Left colon (tissue), 2 donors: Measurements from ENCODE around the gene GALNT13. TPM values are rescaled to one million over a fixed set of nuclear protein-coding genes. Genes with fewer than 3 reads are reported as not detected.

ENCODE experiments used
- ATAC-seq: fragments of 200-7000 bp; cut with Tn5 transposase; one replicate; pipeline ENCODE4 v1.9.1; 2020; ENCODE audit warnings: mild to moderate bottlenecking, moderate library complexity
- DNase-seq, 2 donors: peaks; one replicate each; pipeline ENCODE4 v3.0.0-alpha.2; 2020
- intact Hi-C, 2 donors: fragments of 100-400 bp; cut with DNase I in 1 of 2; cut with micrococcal nuclease in 1 of 2; formaldehyde crosslinking; loops; one replicate each; pipeline versions ENCODE4 v1.11.2 to v1.14.0; 2022; cut with DNase I, micrococcal nuclease
- total RNA-seq, 2 donors: library from RNA; stranded (reverse); fragmentation: NEBNext Ultra II Directional; extraction: Animal tissue kit (Norgen Biotek cat#: 25700); gene quantifications; one replicate each; pipeline ENCODE4 v1.2.1, GENCODE V29; 2021
- donor health status: DM: no; HTN: no; CAD: no.
- donor health status: DM: yes; HTN: yes; CAD: no.

Gene GALNT13
- total RNA-seq, 2 donors from 2014 or later = 0.31 to 0.50 TPM

DNA sequence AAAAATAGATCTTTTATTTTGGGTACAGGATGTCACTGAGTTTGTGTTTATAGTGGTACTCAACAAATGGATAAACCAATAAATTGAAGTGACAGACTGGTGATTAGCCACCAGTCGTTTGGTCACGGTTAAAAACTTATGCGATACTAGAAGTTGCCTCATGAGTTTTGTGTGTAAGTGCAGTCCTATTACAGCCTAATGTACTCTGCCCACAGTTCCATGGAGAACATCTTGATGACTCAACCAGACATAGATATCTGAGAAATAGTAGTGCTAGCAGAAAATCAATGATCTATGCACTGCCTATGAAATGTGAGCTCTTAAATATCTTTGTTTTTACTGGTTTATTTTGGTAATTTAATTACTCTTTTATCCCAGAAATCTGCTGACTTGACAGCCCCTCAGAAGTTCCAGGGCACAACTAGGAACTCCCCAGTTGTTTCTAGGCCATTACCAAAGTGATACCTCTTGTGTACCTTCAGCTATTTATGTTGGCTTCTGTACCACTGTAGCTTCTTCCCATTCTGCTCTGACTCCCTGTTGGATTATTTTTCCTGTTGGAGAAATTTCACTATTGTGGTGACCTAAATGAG lies 617.6 kb downstream of the GALNT13 start:
- no peak for DNase-seq
- intact Hi-C loops = no loop called here
- no peak for ATAC-seq

DNA sequence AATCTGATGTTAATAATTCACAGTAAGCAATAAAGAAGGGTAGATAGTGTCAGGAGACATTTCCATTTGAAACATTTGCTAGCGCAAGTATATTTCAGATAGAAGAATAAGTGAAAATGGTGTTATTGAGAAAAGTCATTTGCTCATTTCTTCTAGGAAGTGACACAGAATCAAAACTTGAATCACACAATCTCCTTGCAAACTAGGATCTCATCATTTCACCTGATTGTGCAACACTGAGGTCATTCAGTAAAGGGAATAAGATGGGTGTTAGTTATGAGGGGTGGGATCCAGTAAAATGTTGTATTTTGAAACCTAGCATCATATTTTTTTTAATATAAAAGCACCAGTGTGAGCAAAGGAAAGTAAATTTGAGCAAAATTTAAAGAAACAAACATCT lies 618.8 kb downstream of the GALNT13 start:
- DNase-seq = no peak
- no peak for ATAC-seq
- intact Hi-C loops = no loop called here

DNA sequence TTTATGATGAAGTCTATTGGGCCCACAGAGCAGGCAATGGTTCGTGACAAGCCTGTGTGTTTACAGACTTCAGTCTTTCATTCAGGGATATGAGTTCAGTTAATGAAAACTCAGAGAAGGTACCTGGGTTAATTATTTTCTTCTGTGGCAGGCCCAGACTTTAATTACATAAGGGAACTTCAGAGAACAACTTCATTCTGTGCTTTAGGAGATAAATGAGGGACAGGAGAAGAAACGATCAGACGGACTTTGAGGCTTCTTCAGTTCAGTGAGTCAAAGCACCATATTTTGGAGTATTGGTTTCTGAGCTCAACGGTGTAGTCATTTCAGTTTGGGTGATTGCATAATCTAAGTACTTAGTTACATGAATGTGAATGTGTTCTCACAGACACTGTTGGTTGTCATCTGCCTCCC lies 623.7 kb downstream of the GALNT13 start:
- intact Hi-C loops = no loop called here
- no peak for ATAC-seq
- DNase-seq = no peak

DNA sequence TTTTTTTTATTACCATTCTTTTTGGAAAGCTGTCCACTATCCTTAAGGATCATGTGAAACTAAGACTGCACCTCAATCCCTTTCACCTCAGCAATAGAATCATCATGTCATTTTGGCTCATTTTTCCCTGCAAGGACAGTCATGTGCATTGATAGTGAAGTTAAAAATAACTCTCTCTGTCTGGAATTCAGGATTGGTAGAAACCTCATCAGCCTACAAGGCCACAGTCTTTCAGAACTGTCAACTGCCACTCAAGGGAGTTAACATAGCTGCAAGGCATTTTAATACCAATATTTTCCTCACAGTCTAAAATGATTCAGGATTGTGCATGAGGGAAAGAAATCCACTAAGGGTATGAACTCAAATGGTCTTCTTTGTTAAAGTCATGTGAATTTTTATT lies 625.3 kb downstream of the GALNT13 start:
- intact Hi-C loops = no loop called here
- ATAC-seq (no peak), DNase-seq (no peak)
